ENCODE measurements around the gene WHRN. TPM values are rescaled to one million over a fixed set of nuclear protein-coding genes. Genes with fewer than 3 reads are reported as not detected.

WHRN gene
- total RNA-seq, 1 donor from 2014 or later = 0.80 TPM

DNA sequence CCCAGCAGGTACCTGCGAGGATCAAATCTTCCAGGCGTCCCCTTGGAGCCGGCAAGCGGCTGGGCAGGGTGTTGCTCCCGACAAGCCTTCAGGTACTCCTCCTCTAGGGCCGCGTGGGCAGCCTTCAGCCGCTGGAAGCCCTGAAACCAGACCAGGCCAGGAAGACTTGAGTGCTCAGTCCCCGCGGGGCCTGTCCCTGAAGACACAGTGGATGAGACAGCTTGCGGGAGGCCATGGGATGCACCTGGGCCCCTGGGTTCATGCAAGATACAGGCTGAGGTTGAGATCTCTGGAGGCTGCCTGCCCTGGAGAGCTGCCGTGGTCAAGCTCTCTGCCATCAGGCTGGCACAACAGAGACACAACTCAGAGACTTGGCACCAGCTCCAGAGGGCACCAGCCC lies 142.9 kb downstream of the WHRN start:
- Histone ChIP-seq H3K4me1 (peaks cover 6% of the 10 kb centered on the region), H3K27me3 (ENCODE audit: low read depth) (no peaks in the 10 kb centered on the region), H3K4me3 (no peak overlapping the region), H3K36me3 (peaks cover 82% of the 10 kb centered on the region), H3K27ac (replicated peaks) (no peak overlapping the region), H3K9me3 (replicated peaks) (no peaks in the 10 kb centered on the region)
- intact Hi-C loops (cut with micrococcal nuclease) = no loop called here
- no peak for DNase-seq
- TF ChIP-seq, protein P1, sequence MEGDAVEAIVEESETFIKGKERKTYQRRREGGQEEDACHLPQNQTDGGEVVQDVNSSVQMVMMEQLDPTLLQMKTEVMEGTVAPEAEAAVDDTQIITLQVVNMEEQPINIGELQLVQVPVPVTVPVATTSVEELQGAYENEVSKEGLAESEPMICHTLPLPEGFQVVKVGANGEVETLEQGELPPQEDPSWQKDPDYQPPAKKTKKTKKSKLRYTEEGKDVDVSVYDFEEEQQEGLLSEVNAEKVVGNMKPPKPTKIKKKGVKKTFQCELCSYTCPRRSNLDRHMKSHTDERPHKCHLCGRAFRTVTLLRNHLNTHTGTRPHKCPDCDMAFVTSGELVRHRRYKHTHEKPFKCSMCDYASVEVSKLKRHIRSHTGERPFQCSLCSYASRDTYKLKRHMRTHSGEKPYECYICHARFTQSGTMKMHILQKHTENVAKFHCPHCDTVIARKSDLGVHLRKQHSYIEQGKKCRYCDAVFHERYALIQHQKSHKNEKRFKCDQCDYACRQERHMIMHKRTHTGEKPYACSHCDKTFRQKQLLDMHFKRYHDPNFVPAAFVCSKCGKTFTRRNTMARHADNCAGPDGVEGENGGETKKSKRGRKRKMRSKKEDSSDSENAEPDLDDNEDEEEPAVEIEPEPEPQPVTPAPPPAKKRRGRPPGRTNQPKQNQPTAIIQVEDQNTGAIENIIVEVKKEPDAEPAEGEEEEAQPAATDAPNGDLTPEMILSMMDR (IDR thresholded peaks at IDR 0.05; ENCODE audit: borderline replicate concordance) = no peak

DNA sequence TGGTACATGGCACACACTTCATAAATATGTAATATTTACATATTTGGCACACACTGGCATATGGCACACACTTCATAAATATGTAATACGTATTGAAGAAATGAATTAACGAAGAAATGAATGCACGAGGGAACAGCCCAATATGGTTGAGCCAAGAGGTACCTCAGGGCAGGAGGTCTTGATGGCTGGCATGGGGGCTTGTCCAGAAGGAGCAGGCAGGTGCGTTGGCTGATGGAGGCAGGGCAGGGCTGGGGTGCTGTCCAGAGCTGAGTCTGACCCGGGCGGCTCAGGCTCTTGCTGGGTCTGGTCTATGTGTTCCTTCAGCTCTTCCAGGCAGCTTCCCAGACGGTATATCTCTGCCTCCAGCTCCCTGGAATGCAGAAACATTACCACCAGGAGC lies 143.7 kb downstream of the WHRN start:
- no peak for DNase-seq
- intact Hi-C loops (cut with micrococcal nuclease) = no loop called here
- Histone ChIP-seq H3K27ac (replicated peaks) (no peak overlapping the region), H3K4me1 (peaks cover 6% of the 10 kb centered on the region), H3K36me3 (peaks cover 86% of the 10 kb centered on the region), H3K27me3 (ENCODE audit: low read depth) (no peaks in the 10 kb centered on the region), H3K4me3 (no peak overlapping the region), H3K9me3 (replicated peaks) (no peaks in the 10 kb centered on the region)
- TF ChIP-seq, protein P1 (IDR thresholded peaks at IDR 0.05; ENCODE audit: borderline replicate concordance) = no peak

DNA sequence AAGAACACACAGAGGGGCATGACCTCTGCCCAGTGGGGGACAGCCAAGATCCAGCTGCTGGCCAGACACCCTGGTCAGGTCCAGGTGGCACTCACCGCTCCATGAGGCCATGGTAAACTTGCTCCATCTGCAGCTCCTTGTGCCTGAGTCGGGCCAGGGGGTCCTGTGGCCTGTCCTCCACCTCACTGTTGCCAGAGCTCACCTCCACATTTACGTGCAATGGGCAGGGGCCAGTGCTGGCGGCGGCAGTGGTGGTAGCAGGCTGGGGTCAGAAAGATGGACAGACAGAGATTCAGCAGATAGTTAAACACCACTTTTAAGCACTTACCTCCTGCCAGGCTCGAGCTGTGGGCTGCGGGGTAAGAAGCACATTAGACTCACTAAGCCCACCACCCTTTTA lies 145.5 kb downstream of the WHRN start:
- H3K27ac ChIP-seq (replicated peaks) = no peak overlapping the region
- intact Hi-C loops (cut with micrococcal nuclease) = no loop called here
- DNase-seq = no peak
- TF ChIP-seq, protein P1 (IDR thresholded peaks at IDR 0.05; ENCODE audit: borderline replicate concordance) = no peak
- H3K4me1 ChIP-seq = no peaks in the 10 kb centered on the region
- H3K4me3 ChIP-seq = no peak overlapping the region
- H3K27me3 ChIP-seq (ENCODE audit: low read depth) = no peaks in the 10 kb centered on the region
- H3K36me3 ChIP-seq = peaks cover 97% of the 10 kb centered on the region
- no peaks in the 10 kb centered on the region for H3K9me3 ChIP-seq (replicated peaks)

DNA sequence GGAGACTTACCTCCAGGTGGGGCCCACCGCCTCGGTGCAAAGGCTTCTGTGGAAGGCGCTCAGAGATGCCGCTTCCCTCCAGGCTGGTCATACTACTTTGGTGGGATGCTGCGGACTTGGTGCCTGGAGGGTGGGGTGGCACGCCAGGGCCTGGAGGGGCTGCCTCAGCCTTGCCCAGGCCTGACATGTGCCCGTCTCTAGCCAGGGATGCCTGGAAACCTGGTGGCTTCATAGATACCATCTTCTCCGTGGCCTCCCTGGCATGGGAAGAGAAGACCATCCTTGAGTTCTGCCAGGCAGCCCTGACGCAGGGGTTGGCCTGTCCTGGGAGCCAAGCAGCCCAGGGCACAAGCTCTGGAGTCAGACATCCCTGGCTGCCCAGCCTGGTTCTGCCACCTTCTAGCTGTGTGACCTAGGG lies 147.4 kb downstream of the WHRN start:
- Histone ChIP-seq H3K4me1 (no peaks in the 10 kb centered on the region), H3K4me3 (no peak overlapping the region), H3K36me3 (peaks cover 92% of the 10 kb centered on the region), H3K27me3 (ENCODE audit: low read depth) (no peaks in the 10 kb centered on the region), H3K27ac (replicated peaks) (no peak overlapping the region), H3K9me3 (replicated peaks) (no peaks in the 10 kb centered on the region)
- no peak for DNase-seq
- intact Hi-C loops (cut with micrococcal nuclease) = no loop called here
- TF ChIP-seq, protein P1 (IDR thresholded peaks at IDR 0.05; ENCODE audit: borderline replicate concordance) = no peak

DNA sequence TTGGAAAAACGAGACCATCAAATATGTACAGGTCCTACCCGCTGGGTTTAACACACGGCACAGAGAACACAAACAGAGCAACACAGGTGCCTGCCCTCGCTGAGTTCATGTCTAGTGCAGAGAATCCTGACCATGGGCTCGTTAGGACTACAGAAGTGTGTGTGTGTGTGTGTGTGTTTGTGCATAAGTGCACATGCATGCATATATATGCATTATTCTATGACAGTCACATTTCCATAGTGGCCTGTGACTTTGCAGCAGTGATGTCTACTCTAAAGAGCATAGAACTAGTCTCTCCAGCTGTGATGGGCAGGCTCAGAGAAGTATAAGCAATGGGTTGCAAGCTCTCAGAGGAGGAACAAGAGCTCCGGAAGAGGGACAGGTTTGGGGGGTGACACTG lies 147.9 kb downstream of the WHRN start:
- no peaks in the 10 kb centered on the region for H3K27me3 ChIP-seq (ENCODE audit: low read depth)
- H3K27ac ChIP-seq (replicated peaks) = no peak overlapping the region
- intact Hi-C loops (cut with micrococcal nuclease) = no loop called here
- no peaks in the 10 kb centered on the region for H3K9me3 ChIP-seq (replicated peaks)
- peaks cover 88% of the 10 kb centered on the region for H3K36me3 ChIP-seq
- H3K4me3 ChIP-seq = no peak overlapping the region
- TF ChIP-seq, protein P1 (IDR thresholded peaks at IDR 0.05; ENCODE audit: borderline replicate concordance) = no peak
- H3K4me1 ChIP-seq = no peaks in the 10 kb centered on the region
- DNase-seq = no peak

DNA sequence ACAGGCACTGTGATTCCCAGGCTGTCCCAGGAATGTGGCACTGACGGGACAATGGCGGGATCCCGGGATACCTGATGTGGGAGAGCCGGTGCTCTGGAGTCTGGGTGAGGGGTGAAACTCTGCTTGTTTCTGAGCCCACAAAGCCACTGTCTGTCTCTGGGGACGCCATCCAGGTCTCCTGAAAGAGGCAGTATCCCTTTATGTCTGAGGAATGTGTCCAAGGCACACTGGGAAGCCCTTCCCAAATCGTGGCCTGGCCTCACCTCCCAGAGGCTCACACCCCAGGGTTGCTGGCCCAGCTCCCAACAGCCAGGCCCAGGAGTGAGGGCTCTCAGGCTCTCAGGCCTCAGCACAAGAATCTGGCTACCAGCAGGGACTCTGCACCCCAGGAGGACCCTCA lies 148.5 kb downstream of the WHRN start:
- DNase-seq = no peak
- H3K4me1 ChIP-seq = no peaks in the 10 kb centered on the region
- no peak overlapping the region for H3K27ac ChIP-seq (replicated peaks)
- H3K4me3 ChIP-seq = no peak overlapping the region
- H3K36me3 ChIP-seq = peaks cover 88% of the 10 kb centered on the region
- TF ChIP-seq, protein P1 (IDR thresholded peaks at IDR 0.05; ENCODE audit: borderline replicate concordance) = no peak
- H3K9me3 ChIP-seq (replicated peaks) = no peaks in the 10 kb centered on the region
- intact Hi-C loops (cut with micrococcal nuclease) = no loop called here
- no peaks in the 10 kb centered on the region for H3K27me3 ChIP-seq (ENCODE audit: low read depth)
